ENCODE data around the gene TMEM89.

DNA sequence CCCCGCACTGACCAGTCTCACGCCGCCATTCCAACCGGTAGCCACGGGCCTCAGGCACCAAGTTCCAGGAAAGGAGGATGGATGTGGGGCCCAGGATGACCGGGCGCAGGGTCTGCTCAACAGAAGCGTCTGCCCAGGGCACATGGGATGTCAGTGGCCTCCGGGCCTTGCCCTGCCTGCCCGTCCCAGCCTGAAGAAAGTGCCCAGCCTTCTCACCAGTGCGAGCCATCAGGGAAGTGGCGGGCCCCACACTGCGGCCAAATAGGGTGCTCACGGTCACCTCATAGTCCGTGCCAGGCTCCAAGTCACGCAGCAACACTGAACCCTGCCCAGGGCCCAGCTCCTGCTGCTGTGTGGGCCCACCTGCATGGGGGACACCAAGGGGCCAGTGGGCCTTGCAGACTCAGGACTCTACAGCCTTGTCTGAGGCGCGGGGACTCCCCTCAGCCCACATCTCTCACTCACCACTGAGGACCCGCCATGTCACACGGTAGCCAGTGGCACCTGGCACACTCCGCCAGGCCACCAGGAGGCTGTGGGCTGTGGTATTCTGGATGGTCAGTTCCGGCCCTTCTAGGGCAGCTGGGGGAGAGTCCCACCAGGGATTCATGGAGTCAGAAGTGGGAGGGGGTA is 29.6 kb downstream of the TMEM89 start:
- no peak for TF ChIP-seq EZH2 (IDR thresholded peaks at IDR 0.05)
- TF ChIP-seq, protein P1, sequence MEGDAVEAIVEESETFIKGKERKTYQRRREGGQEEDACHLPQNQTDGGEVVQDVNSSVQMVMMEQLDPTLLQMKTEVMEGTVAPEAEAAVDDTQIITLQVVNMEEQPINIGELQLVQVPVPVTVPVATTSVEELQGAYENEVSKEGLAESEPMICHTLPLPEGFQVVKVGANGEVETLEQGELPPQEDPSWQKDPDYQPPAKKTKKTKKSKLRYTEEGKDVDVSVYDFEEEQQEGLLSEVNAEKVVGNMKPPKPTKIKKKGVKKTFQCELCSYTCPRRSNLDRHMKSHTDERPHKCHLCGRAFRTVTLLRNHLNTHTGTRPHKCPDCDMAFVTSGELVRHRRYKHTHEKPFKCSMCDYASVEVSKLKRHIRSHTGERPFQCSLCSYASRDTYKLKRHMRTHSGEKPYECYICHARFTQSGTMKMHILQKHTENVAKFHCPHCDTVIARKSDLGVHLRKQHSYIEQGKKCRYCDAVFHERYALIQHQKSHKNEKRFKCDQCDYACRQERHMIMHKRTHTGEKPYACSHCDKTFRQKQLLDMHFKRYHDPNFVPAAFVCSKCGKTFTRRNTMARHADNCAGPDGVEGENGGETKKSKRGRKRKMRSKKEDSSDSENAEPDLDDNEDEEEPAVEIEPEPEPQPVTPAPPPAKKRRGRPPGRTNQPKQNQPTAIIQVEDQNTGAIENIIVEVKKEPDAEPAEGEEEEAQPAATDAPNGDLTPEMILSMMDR (IDR thresholded peaks at IDR 0.05) = no peak
- no peak for TF ChIP-seq EZH2phosphoT487 (IDR thresholded peaks at IDR 0.05)
